ENCODE measurements around the gene WDR19. TPM values are rescaled to one million over a fixed set of nuclear protein-coding genes. Genes with fewer than 3 reads are reported as not detected.

Gene WDR19
- total and polyA plus RNA-seq, 2 of the 4 experiments (the other 2 are of a cell fraction), result 16.0 to 22.6 TPM

GRCh38 chr4:39181520-39181904 is 817 bp upstream of the WDR19 start:
- no peak overlapping the region for H2BK15ac ChIP-seq (ENCODE audit: low read depth, low read length)
- H2AK9ac ChIP-seq (replicated peaks; ENCODE audit: low read depth, low read length, poor library complexity), result no peak overlapping the region
- H3K27ac ChIP-seq (ENCODE audit: insufficient read depth, low read length), result no peak overlapping the region
- H4K20me1 ChIP-seq (ENCODE audit: insufficient read depth, low read length), result no peaks in the 10 kb centered on the region
- no peak for TF ChIP-seq CTCF (conservative IDR thresholded peaks at IDR 0.05; ENCODE audit: low read depth, low read length)
- no peak for TF ChIP-seq MAFK (IDR thresholded peaks at IDR 0.05; ENCODE audit: low read depth, low read length)
- no peak for TF ChIP-seq RCOR1 (IDR thresholded peaks at IDR 0.05; ENCODE audit: insufficient replicate concordance, low read length)
- TF ChIP-seq ELK1 (IDR thresholded peaks at IDR 0.05; ENCODE audit: borderline replicate concordance, low read depth, low read length), result no peak
- no peak for TF ChIP-seq BHLHE40 (IDR thresholded peaks at IDR 0.05; ENCODE audit: low read depth, low read length)
- no peak for TF ChIP-seq RAD21 (IDR thresholded peaks at IDR 0.05; ENCODE audit: low read length)
- no peak for TF ChIP-seq NFE2L2 (IDR thresholded peaks at IDR 0.05; ENCODE audit: low read depth, low read length)
- no peak for TF ChIP-seq SMC3 (IDR thresholded peaks at IDR 0.05; ENCODE audit: low read depth, low read length)
- TF ChIP-seq MAZ (IDR thresholded peaks at IDR 0.05; ENCODE audit: borderline replicate concordance, low read depth, low read length), result no peak
- TF ChIP-seq MXI1 (IDR thresholded peaks at IDR 0.05; ENCODE audit: borderline replicate concordance, low read depth, low read length), result no peak
- no peak for TF ChIP-seq CHD1 (IDR thresholded peaks at IDR 0.05; ENCODE audit: low read depth, low read length)
- no peak for TF ChIP-seq RFX5 (IDR thresholded peaks at IDR 0.05; ENCODE audit: low read depth, low read length)
- no peak for TF ChIP-seq USF2 (IDR thresholded peaks at IDR 0.05; ENCODE audit: low read depth, low read length)
- TF ChIP-seq POLR2A (IDR thresholded peaks at IDR 0.05; ENCODE audit: low read depth, low read length), result no peak
- TF ChIP-seq FOS (IDR thresholded peaks at IDR 0.05; ENCODE audit: low read depth, low read length), result no peak
- no peak for TF ChIP-seq CEBPB (IDR thresholded peaks at IDR 0.05; ENCODE audit: low read depth, low read length)
- H4K91ac ChIP-seq (ENCODE audit: insufficient read depth, low read depth, low read length), result no peak overlapping the region
- H3K4me1 ChIP-seq (ENCODE audit: control insufficient read depth, insufficient read depth, low read length), result no peaks in the 10 kb centered on the region
- H3K9ac ChIP-seq (ENCODE audit: low read depth, low read length), result peak overlapping the region; percentile 33; the same call in 1 of the 2 replicates
- no peak overlapping the region for H2BK20ac ChIP-seq (ENCODE audit: low read depth, low read length)
- H2BK120ac ChIP-seq (ENCODE audit: low read depth, low read length), result no peak overlapping the region
- dilution Hi-C loops (cut with HindIII; ENCODE audit: low sequenced_read_pairs, unreplicated experiment), result no loop called here
- BruUV-seq (replicated peaks), result no TSS peak
- H3K27me3 ChIP-seq (ENCODE audit: control insufficient read depth, insufficient read depth, low read length), result no peaks in the 10 kb centered on the region
- H3K4me3 ChIP-seq (ENCODE audit: insufficient read depth, low read depth, low read length), result no peak overlapping the region
- no peaks in the 10 kb centered on the region for H3K9me3 ChIP-seq (ENCODE audit: control insufficient read depth, insufficient read depth, low read length)
- H3K56ac ChIP-seq (ENCODE audit: extremely low read depth, insufficient read depth, low read length), result peak overlapping the region; percentile 54; the same call in 1 of the 2 replicates
- in situ Hi-C loops (cut with MboI; ENCODE audit: low sequenced_read_pairs), result no loop called here
- WGBS, 2 experiments (ENCODE audit: extremely low coverage in 2 of 2, insufficient read length in 1 of 2), result 100% methylated on average over 2 of the region's 9 CpGs; no CpG with 5 or more reads in 1 of the 2 experiments
- peak overlapping the region; percentile 76; the same call in 1 of the 2 replicates for H3K4me2 ChIP-seq (ENCODE audit: low read depth, low read length)
- intact Hi-C loops (cut with micrococcal nuclease), result no loop called here
- no peaks in the 10 kb centered on the region for H3K36me3 ChIP-seq (ENCODE audit: control insufficient read depth, insufficient read depth, low read length)
- ChIA-PET CTCF (interaction anchor here (1.2 kb wide), 1 partner anchor 10 kb away, joined by 3 read pairs; no protein-coding TSS in a partner anchor), POLR2A (ENCODE audit: unreplicated experiment) (interaction anchor here (0.6 kb wide), 2 partner anchors 124 to 233 kb away, joined by 3 read pairs; no protein-coding TSS in a partner anchor)
- DNase-seq (no peak), ATAC-seq (ENCODE audit: low read depth) (no peak)
- no peak overlapping the region for H3K4ac ChIP-seq (ENCODE audit: low read depth, low read length)
- no peak overlapping the region for H2AK5ac ChIP-seq (ENCODE audit: low read depth, low read length)
- no peaks in the 10 kb centered on the region for H3K9me1 ChIP-seq (ENCODE audit: insufficient read depth, low read length)
- H3K14ac ChIP-seq (replicated peaks; ENCODE audit: low read depth, low read length), result no peak overlapping the region
- H3K79me1 ChIP-seq (ENCODE audit: low read depth in 1 of 2, low read length in 2 of 2), result peaks cover 4 to 7% of the 10 kb centered on the region in 2 experiments; a peak in 2 of 4 replicates
- peak overlapping the region; percentile 56; the same call in 1 of the 2 replicates for H4K5ac ChIP-seq (ENCODE audit: low read depth, low read length)
- no peak overlapping the region for H3K23ac ChIP-seq (ENCODE audit: low read depth, low read length)
- no peak overlapping the region for H2AFZ ChIP-seq (replicated peaks; ENCODE audit: low read length, poor library complexity)
- H3K18ac ChIP-seq (ENCODE audit: low read depth, low read length), result no peak overlapping the region
- H2BK5ac ChIP-seq (ENCODE audit: low read depth, low read length, poor library complexity, severe bottlenecking), result no peak overlapping the region
- peak overlapping the region; percentile 6 to 86 for H4K8ac ChIP-seq (ENCODE audit: low read depth in 2 of 2, low read length in 2 of 2)

Measured in IMR-90 (cell line).